Heart right ventricle (tissue), 16 donors: ENCODE data around the gene WFIKKN2. TPM values are rescaled to one million over a fixed set of nuclear protein-coding genes. Genes with fewer than 3 reads are reported as not detected.

ENCODE experiments used
- ATAC-seq, 8 donors: fragments of 200-7000 bp; cut with Tn5 transposase; one replicate each; pipeline ENCODE4 v1.9.1; 2020; ENCODE audit warnings: mild to moderate bottlenecking in 8 of 8, moderate library complexity in 8 of 8, moderate number of reproducible peaks in 1 of 8
- DNase-seq, 2 donors: peaks; one replicate each; pipeline ENCODE4 v3.0.0-alpha.2; 2020
- H3K27ac ChIP-seq, 10 donors: fragments of 200-600 bp; sonication (generic) in 2 of 10; one replicate each; pipeline versions ENCODE4 v1.5.0 to v1.8.0; 2020 to 2022; ENCODE audit warnings: mild to moderate bottlenecking in 3 of 10
- H3K27me3 ChIP-seq, 7 donors: fragments of 200-600 bp; one replicate each; pipeline ENCODE4 v1.8.0; 2021 to 2022; ENCODE audit warnings: mild to moderate bottlenecking in 2 of 7
- H3K36me3 ChIP-seq, 9 donors: fragments of 200-600 bp; sonication (generic) in 1 of 9; one replicate each; pipeline versions ENCODE4 v1.5.0 to v1.8.0; 2020 to 2022; ENCODE audit warnings: mild to moderate bottlenecking in 2 of 9
- H3K4me1 ChIP-seq, 9 donors: fragments of 200-600 bp; sonication (generic) in 1 of 9; one replicate each; pipeline versions ENCODE4 v1.5.0 to v1.8.0; 2020 to 2022; ENCODE audit warnings: mild to moderate bottlenecking in 4 of 9
- H3K4me3 ChIP-seq, 10 donors: fragments of 200-600 bp; sonication (generic) in 2 of 10; one replicate each; pipeline versions ENCODE4 v1.5.0 to v1.8.0; 2020 to 2022; ENCODE audit warnings: mild to moderate bottlenecking in 7 of 10, moderate library complexity in 2 of 10
- H3K9me3 ChIP-seq, 11 donors: fragments of 200-600 bp in 10 of 11; sonication (generic) in 2 of 11; one replicate each; pipeline versions ENCODE4 v1.5.0 to v1.8.0; 2013 to 2022; ENCODE audit warnings: mild to moderate bottlenecking in 2 of 11, control low read depth in 1 of 11, moderate library complexity in 1 of 11
- CTCF ChIP-seq, 9 donors: fragments of 200-600 bp; sonication (generic) in 2 of 9; IDR thresholded peaks; one replicate each; pipeline versions ENCODE4 v1.5.0 to v1.8.0; 2021 to 2022; ENCODE audit warnings: antibody characterized with exemption in 9 of 9, mild to moderate bottlenecking in 5 of 9, moderate library complexity in 1 of 9
- WGBS, 2 donors: extraction: QIAGEN DNeasy Blood & Tissue Kit; methylation state at CpG; one replicate each; pipeline ENCODE4 v1.1.7; 2013; ENCODE audit warnings: inconsistent platforms in 1 of 2; 5-methylcytosine and 5-hydroxymethylcytosine counted together
- intact Hi-C, 10 donors: fragments of 100-400 bp; cut with DNase I; formaldehyde crosslinking; loops; one replicate each; pipeline versions ENCODE4 v1.11.1 to v1.14.2; 2022
- polyA plus RNA-seq, 2 donors: library from polyadenylated mRNA; stranded (reverse); fragments of 200-250 nt; gene quantifications; one replicate each; pipeline ENCODE4 v1.2.3, GENCODE V29; 2013
- total RNA-seq, 10 donors: library from RNA; stranded (reverse); fragmentation: NEBNext Ultra II Directional in 3 of 10; extraction: Animal tissue kit (Norgen Biotek cat#: 25700) in 3 of 10; gene quantifications; one replicate each; pipeline versions ENCODE4 v1.2.1 to v1.2.4, GENCODE V29; 2021 to 2023
- donor health status: Arrhythmogenic right ventricular cardiomyopathy.
- donor health status: ischemic (EF 13 %, LVEDD 7.1; RV severe dilation, severe dysfunction).
- donor health status: healthy with polysubstance abuse.
- donor health status: DM: no; HTN: yes; CAD: no.
- donor health status: DM: no; HTN: no; CAD: no.
- donor health status: ischemic (EF 25% LVEDD 6.9; RV normal size, moderate dysfunction).
- donor health status: ischemic (EF 25% LVEDD 5.7; RV mildly dilated, moderate dysfunction).
- donor health status: healthy.
- donor health status: DM: yes; HTN: yes; CAD: no.
- donor health status: Ischemic cardiomyopathy.
- donor health status: ischemic (EF 35%, LVEDD 5.7; RV mildly dilated, moderate dysfunction).
- donor health status: nonischemic (EF 11% LVEDD 7.7; RV severe dilation, severe dysfunction).
- donor health status: DM: yes; HTN: yes; CAD: no.
- donor health status: PGD.
- donor health status: ischemic (EF 29% LVEDD 5.4; RV normal size, mild dysfunction).
- donor health status: nonischemic (EF 23%, LVEDD 6.1; RV moderate dilation, normal function).

WFIKKN2 gene
- total and polyA plus RNA-seq, 12 donors, result 0.10 to 1.7 (median 0.49) TPM

GRCh38 chr17:50883850-50884438 is 48.6 kb downstream of the WFIKKN2 start:
- WGBS, 2 donors, result 74% methylated on average over 5 of the region's 5 CpGs
- Histone ChIP-seq H3K9me3 (peaks cover 0 to 12% (median 0%) of the 10 kb centered on the region in 11 donors), H3K36me3 (no peaks in the 10 kb centered on the region), H3K4me3 (no peak overlapping the region), H3K27me3 (no peaks in the 10 kb centered on the region), H3K27ac (peak overlapping the region in 1 of 10 donors; percentile 4), H3K4me1 (peaks cover 0 to 14% (median 7%) of the 10 kb centered on the region in 9 donors)
- TF ChIP-seq CTCF (IDR thresholded peaks at IDR 0.05), result no peak
- ATAC-seq, result peak in 5 of 8 donors; percentile 47 to 56 (median 52)
- DNase-seq, result no peak
- intact Hi-C loops, result no loop called here

GRCh38 chr17:50884439-50885311 is 49.3 kb downstream of the WFIKKN2 start:
- Histone ChIP-seq H3K4me1 (peaks cover 0 to 21% (median 7%) of the 10 kb centered on the region in 9 donors), H3K36me3 (no peaks in the 10 kb centered on the region), H3K27ac (peak overlapping the region in 1 of 10 donors; percentile 4), H3K4me3 (no peak overlapping the region), H3K27me3 (no peaks in the 10 kb centered on the region), H3K9me3 (peaks cover 0 to 6% (median 0%) of the 10 kb centered on the region in 11 donors)
- peak in 7 of 8 donors; percentile 25 to 85 (median 51) for ATAC-seq
- WGBS, 2 donors, result 64% methylated on average over 8 of the region's 8 CpGs
- TF ChIP-seq CTCF (IDR thresholded peaks at IDR 0.05), result no peak
- no peak for DNase-seq
- intact Hi-C loops, result no loop called here

- no peak for ATAC-seq
- Histone ChIP-seq H3K27me3 (no peaks in the 10 kb centered on the region), H3K4me3 (no peak overlapping the region), H3K9me3 (no peaks in the 10 kb centered on the region), H3K4me1 (peaks cover 0 to 25% (median 7%) of the 10 kb centered on the region in 9 donors), H3K36me3 (no peaks in the 10 kb centered on the region), H3K27ac (no peak overlapping the region)
- intact Hi-C loops, result no loop called here
- WGBS, 2 donors, result 93 to 94% methylated on average over 5 of the region's 5 CpGs
- TF ChIP-seq CTCF (IDR thresholded peaks at IDR 0.05), result no peak
- no peak for DNase-seq
Observed at GRCh38 chr17:50887705-50888245, 52.4 kb downstream of the WFIKKN2 start.

- Histone ChIP-seq H3K36me3 (no peaks in the 10 kb centered on the region), H3K9me3 (no peaks in the 10 kb centered on the region), H3K27me3 (no peaks in the 10 kb centered on the region), H3K4me3 (no peak overlapping the region), H3K4me1 (peaks cover 0 to 14% (median 3%) of the 10 kb centered on the region in 9 donors), H3K27ac (peak overlapping the region in 8 of 10 donors; percentile 9 to 67 (median 38))
- 65 to 66% methylated on average over 3 of the region's 3 CpGs for WGBS, 2 donors
- ATAC-seq (peak in 6 of 8 donors; percentile 43 to 75 (median 64)), DNase-seq (no peak)
- intact Hi-C loops, result no loop called here
- no peak for TF ChIP-seq CTCF (IDR thresholded peaks at IDR 0.05)
Observed at GRCh38 chr17:50889528-50890118, 54.2 kb downstream of the WFIKKN2 start.
